SK-N-SH treated with all-trans-retinoic acid at 6 μM for 48 hours (cell line): ENCODE data around the gene AP2M1.

Source experiments
- ATAC-seq: fragments of 200-7000 bp; cut with Tn5 transposase; 3 replicates; pipeline ENCODE4 v1.9.1; 2020; ENCODE audit warnings: mild to moderate bottlenecking, moderate library complexity
- ARNTL ChIP-seq: fragments of 450-650 bp; formaldehyde crosslinking; IDR thresholded peaks from 2 replicates; pipeline ENCODE4 v1.5.0; 2020; ENCODE audit warnings: low read depth, mild to moderate bottlenecking, moderate library complexity, borderline replicate concordance
- BACH2 ChIP-seq: fragments of 250-450 bp; sonication (Bioruptor Pico); IDR thresholded peaks from 2 replicates; pipeline ENCODE4 v1.9.0; 2021; ENCODE audit warnings: mild to moderate bottlenecking, borderline replicate concordance
- CSDC2 ChIP-seq: fragments of 250-450 bp; sonication (Bioruptor Pico); IDR thresholded peaks from 2 replicates; pipeline ENCODE4 v1.5.0; 2020; ENCODE audit warnings: mild to moderate bottlenecking, moderate library complexity
- ESRRG ChIP-seq: fragments of 250-450 bp; sonication (Bioruptor Pico); IDR thresholded peaks from 2 replicates; pipeline ENCODE4 v1.6.1; 2021; ENCODE audit warnings: mild to moderate bottlenecking
- GLIS3 ChIP-seq: fragments of 250-450 bp; sonication (Bioruptor Pico); IDR thresholded peaks from 2 replicates; pipeline ENCODE4 v1.5.0; 2020; ENCODE audit warnings: mild to moderate bottlenecking, moderate library complexity
- ISL1 ChIP-seq: fragments of 250-450 bp; sonication (Bioruptor Pico); IDR thresholded peaks from 2 replicates; pipeline ENCODE4 v2.1.2; 2022; ENCODE audit warnings: mild to moderate bottlenecking, moderate library complexity
- OSR1 ChIP-seq: fragments of 250-450 bp; sonication (Bioruptor Pico); IDR thresholded peaks from 2 replicates; pipeline ENCODE4 v1.8.0; 2022; ENCODE audit warnings: moderate library complexity, mild to moderate bottlenecking, inconsistent platforms
- POU6F1 ChIP-seq: fragments of 250-450 bp; sonication (Bioruptor Pico); IDR thresholded peaks from 2 replicates; pipeline ENCODE4 v1.8.0; 2021; ENCODE audit warnings: low read depth, mild to moderate bottlenecking, moderate library complexity, borderline replicate concordance
- RARB ChIP-seq: fragments of 250-450 bp; sonication (Bioruptor Pico); IDR thresholded peaks from 2 replicates; pipeline ENCODE4 v1.8.0; 2021; ENCODE audit warnings: mild to moderate bottlenecking, moderate library complexity
- SNAI2 ChIP-seq: fragments of 250-450 bp; sonication (Bioruptor Pico); IDR thresholded peaks from 2 replicates; pipeline ENCODE4 v1.5.0; 2020; ENCODE audit warnings: mild to moderate bottlenecking, moderate library complexity
- TCF4 ChIP-seq: fragments of 250-450 bp; sonication (Bioruptor Pico); IDR thresholded peaks from 2 replicates; pipeline ENCODE4 v1.8.0; 2021; ENCODE audit warnings: mild to moderate bottlenecking, moderate library complexity, borderline replicate concordance
- TOX ChIP-seq: fragments of 250-450 bp; sonication (Bioruptor Pico); IDR thresholded peaks from 2 replicates; pipeline ENCODE4 v1.8.0; 2021; ENCODE audit warnings: mild to moderate bottlenecking, moderate library complexity, borderline replicate concordance
- ZC3H10 ChIP-seq: fragments of 250-450 bp; sonication (Bioruptor Pico); IDR thresholded peaks from 2 replicates; pipeline ENCODE4 v1.5.1; 2021; ENCODE audit warnings: mild to moderate bottlenecking, moderate library complexity
- ZFP3 ChIP-seq: fragments of 250-450 bp; sonication (Bioruptor Pico); IDR thresholded peaks from 2 replicates; pipeline ENCODE4 v1.5.0; 2020; ENCODE audit warnings: mild to moderate bottlenecking, moderate library complexity
- ZFP30 ChIP-seq: fragments of 450-650 bp; formaldehyde crosslinking; IDR thresholded peaks from 2 replicates; pipeline ENCODE4 v1.5.0; 2022; ENCODE audit warnings: mild to moderate bottlenecking, moderate library complexity
- ZNF565 ChIP-seq: fragments of 450-650 bp; formaldehyde crosslinking; conservative IDR thresholded peaks from 2 replicates; pipeline ENCODE4 v1.5.0; 2020; ENCODE audit warnings: low read depth, mild to moderate bottlenecking, moderate library complexity
- ZNF70 ChIP-seq: fragments of 450-650 bp; formaldehyde crosslinking; IDR thresholded peaks from 2 replicates; pipeline ENCODE4 v1.5.0; 2020; ENCODE audit warnings: mild to moderate bottlenecking, moderate library complexity
- ZNF8 ChIP-seq: fragments of 450-650 bp; formaldehyde crosslinking; IDR thresholded peaks from 2 replicates; pipeline ENCODE4 v1.5.0; 2020; ENCODE audit warnings: mild to moderate bottlenecking, moderate library complexity
- TF ChIP-seq, protein P1 (sequence below): fragments of 250-450 bp; sonication (Bioruptor Pico); IDR thresholded peaks from 2 replicates; pipeline ENCODE4 v1.5.1; 2021; ENCODE audit warnings: mild to moderate bottlenecking, moderate library complexity
- TF ChIP-seq, protein P2 (sequence below): fragments of 250-450 bp; sonication (Bioruptor Pico); IDR thresholded peaks from 2 replicates; pipeline ENCODE4 v1.5.0; 2020; ENCODE audit warnings: mild to moderate bottlenecking, moderate library complexity
- TF ChIP-seq, protein P3 (sequence below): fragments of 250-450 bp; sonication (Bioruptor Pico); IDR thresholded peaks from 2 replicates; pipeline ENCODE4 v1.8.0; 2020; ENCODE audit warnings: mild to moderate bottlenecking, moderate library complexity, borderline replicate concordance

The AP2M1 gene

DNA sequence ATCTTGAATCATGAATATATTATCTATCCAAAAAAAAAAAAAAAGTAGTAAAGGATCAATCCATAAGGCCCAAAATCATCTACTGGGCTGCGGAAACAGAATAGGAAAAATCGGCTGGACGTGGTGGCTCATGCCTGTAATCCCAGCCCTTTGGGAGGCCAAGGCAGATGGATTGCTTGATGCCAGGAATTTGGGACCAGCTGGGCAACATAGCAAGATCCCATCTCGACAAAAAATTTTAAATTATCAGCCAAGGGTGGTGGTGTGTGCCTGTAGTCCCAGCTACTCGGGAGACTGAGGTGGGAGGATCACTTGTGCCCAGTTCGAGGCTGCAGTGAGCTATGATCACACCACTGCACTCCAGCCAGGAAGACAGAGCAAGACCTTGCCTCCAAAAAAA lies 25.5 kb upstream of the AP2M1 start:
- ATAC-seq, result no peak
- TF ChIP-seq POU6F1 (no peak), RARB (CRISPR knock-in tag) (no peak), ARNTL (CRISPR knock-in tag) (no peak), ZNF70 (CRISPR knock-in tag) (no peak), ZFP3 (no peak), ZC3H10 (CRISPR knock-in tag) (no peak), ZNF565 (CRISPR knock-in tag) (no peak), OSR1 (CRISPR knock-in tag) (no peak)
- TF ChIP-seq, protein P1, sequence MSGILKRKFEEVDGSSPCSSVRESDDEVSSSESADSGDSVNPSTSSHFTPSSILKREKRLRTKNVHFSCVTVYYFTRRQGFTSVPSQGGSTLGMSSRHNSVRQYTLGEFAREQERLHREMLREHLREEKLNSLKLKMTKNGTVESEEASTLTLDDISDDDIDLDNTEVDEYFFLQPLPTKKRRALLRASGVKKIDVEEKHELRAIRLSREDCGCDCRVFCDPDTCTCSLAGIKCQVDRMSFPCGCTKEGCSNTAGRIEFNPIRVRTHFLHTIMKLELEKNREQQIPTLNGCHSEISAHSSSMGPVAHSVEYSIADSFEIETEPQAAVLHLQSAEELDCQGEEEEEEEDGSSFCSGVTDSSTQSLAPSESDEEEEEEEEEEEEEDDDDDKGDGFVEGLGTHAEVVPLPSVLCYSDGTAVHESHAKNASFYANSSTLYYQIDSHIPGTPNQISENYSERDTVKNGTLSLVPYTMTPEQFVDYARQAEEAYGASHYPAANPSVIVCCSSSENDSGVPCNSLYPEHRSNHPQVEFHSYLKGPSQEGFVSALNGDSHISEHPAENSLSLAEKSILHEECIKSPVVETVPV, result no peak

- ATAC-seq, result peak; percentile 60
These were observed 24.9 kb upstream of the AP2M1 start for GRCh38 chr3:184149770-184150169.

- peak; percentile 67 for ATAC-seq
- TF ChIP-seq ESRRG (CRISPR knock-in tag), result no peak
- TF ChIP-seq, protein P1, result no peak
- no peak for TF ChIP-seq TOX
- TF ChIP-seq ZFP30, result no peak
- no peak for TF ChIP-seq POU6F1
- no peak for TF ChIP-seq CSDC2
- TF ChIP-seq ZC3H10 (CRISPR knock-in tag), result no peak
- TF ChIP-seq ZNF565 (CRISPR knock-in tag), result no peak
- TF ChIP-seq, protein P2, sequence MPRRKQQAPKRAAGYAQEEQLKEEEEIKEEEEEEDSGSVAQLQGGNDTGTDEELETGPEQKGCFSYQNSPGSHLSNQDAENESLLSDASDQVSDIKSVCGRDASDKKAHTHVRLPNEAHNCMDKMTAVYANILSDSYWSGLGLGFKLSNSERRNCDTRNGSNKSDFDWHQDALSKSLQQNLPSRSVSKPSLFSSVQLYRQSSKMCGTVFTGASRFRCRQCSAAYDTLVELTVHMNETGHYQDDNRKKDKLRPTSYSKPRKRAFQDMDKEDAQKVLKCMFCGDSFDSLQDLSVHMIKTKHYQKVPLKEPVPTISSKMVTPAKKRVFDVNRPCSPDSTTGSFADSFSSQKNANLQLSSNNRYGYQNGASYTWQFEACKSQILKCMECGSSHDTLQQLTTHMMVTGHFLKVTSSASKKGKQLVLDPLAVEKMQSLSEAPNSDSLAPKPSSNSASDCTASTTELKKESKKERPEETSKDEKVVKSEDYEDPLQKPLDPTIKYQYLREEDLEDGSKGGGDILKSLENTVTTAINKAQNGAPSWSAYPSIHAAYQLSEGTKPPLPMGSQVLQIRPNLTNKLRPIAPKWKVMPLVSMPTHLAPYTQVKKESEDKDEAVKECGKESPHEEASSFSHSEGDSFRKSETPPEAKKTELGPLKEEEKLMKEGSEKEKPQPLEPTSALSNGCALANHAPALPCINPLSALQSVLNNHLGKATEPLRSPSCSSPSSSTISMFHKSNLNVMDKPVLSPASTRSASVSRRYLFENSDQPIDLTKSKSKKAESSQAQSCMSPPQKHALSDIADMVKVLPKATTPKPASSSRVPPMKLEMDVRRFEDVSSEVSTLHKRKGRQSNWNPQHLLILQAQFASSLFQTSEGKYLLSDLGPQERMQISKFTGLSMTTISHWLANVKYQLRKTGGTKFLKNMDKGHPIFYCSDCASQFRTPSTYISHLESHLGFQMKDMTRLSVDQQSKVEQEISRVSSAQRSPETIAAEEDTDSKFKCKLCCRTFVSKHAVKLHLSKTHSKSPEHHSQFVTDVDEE, result no peak
- TF ChIP-seq SNAI2, result no peak
- TF ChIP-seq ZNF8, result no peak
- TF ChIP-seq TCF4 (CRISPR knock-in tag), result no peak
- no peak for TF ChIP-seq GLIS3 (CRISPR knock-in tag)
- TF ChIP-seq ZNF70 (CRISPR knock-in tag), result no peak
- TF ChIP-seq, protein P3, sequence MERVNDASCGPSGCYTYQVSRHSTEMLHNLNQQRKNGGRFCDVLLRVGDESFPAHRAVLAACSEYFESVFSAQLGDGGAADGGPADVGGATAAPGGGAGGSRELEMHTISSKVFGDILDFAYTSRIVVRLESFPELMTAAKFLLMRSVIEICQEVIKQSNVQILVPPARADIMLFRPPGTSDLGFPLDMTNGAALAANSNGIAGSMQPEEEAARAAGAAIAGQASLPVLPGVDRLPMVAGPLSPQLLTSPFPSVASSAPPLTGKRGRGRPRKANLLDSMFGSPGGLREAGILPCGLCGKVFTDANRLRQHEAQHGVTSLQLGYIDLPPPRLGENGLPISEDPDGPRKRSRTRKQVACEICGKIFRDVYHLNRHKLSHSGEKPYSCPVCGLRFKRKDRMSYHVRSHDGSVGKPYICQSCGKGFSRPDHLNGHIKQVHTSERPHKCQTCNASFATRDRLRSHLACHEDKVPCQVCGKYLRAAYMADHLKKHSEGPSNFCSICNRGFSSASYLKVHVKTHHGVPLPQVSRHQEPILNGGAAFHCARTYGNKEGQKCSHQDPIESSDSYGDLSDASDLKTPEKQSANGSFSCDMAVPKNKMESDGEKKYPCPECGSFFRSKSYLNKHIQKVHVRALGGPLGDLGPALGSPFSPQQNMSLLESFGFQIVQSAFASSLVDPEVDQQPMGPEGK (CRISPR knock-in tag), result no peak
- no peak for TF ChIP-seq OSR1 (CRISPR knock-in tag)
- no peak for TF ChIP-seq BACH2 (CRISPR knock-in tag)
- no peak for TF ChIP-seq ISL1 (CRISPR knock-in tag)
These were observed 19.6 kb upstream of the AP2M1 start, which contains the start of gene DVL3 for GRCh38 chr3:184154885-184155643. Gene DVL3, plus strand, starts transcription at chr3:184155377. Its CDS starts 259 bp downstream, at chr3:184155636.
